ENCODE measurements around the gene CASTOR2.
"Not testable (repeated sequence)": the region's sequence is repeated elsewhere in the genome, so short reads cannot be mapped to it uniquely, and the experiment has no call there.

GRCh38 chr7:74947741-74948140, 16.8 kb upstream of the CASTOR2 start:
- not testable (repeated sequence) for TF ChIP-seq EZH2 (IDR thresholded peaks at IDR 0.05; ENCODE audit: insufficient read depth, low read length)
- TF ChIP-seq, protein P1, sequence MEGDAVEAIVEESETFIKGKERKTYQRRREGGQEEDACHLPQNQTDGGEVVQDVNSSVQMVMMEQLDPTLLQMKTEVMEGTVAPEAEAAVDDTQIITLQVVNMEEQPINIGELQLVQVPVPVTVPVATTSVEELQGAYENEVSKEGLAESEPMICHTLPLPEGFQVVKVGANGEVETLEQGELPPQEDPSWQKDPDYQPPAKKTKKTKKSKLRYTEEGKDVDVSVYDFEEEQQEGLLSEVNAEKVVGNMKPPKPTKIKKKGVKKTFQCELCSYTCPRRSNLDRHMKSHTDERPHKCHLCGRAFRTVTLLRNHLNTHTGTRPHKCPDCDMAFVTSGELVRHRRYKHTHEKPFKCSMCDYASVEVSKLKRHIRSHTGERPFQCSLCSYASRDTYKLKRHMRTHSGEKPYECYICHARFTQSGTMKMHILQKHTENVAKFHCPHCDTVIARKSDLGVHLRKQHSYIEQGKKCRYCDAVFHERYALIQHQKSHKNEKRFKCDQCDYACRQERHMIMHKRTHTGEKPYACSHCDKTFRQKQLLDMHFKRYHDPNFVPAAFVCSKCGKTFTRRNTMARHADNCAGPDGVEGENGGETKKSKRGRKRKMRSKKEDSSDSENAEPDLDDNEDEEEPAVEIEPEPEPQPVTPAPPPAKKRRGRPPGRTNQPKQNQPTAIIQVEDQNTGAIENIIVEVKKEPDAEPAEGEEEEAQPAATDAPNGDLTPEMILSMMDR (IDR thresholded peaks at IDR 0.05; ENCODE audit: insufficient read depth, low read depth, low read length) = not testable (repeated sequence)

Measured in astrocyte (in vitro differentiated cells and primary cell).